ENCODE measurements around the gene HIVEP1. TPM values are rescaled to one million over a fixed set of nuclear protein-coding genes. Genes with fewer than 3 reads are reported as not detected.

Gene HIVEP1
- total RNA-seq, 1 donor from 2014 or later, result 45.4 TPM

- H3K4me3 ChIP-seq (ENCODE audit: low read depth, low read length), result no peak overlapping the region
- DNase-seq (ENCODE audit: low read depth), result peak; percentile 51
- peaks cover 1% of the 10 kb centered on the region for H3K36me3 ChIP-seq (ENCODE audit: control insufficient read depth, insufficient read depth, low read length)
- H3K27me3 ChIP-seq (ENCODE audit: control insufficient read depth, insufficient read depth, low read length), result no peaks in the 10 kb centered on the region
- TF ChIP-seq CTCF (IDR thresholded peaks at IDR 0.05; ENCODE audit: insufficient read depth, low read length, poor library complexity, severe bottlenecking), result no peak
Observed at GRCh38 chr6:12014027-12014872, 2.1 kb downstream of the HIVEP1 start.

GRCh38 chr6:12014873-12015149 is 2.7 kb downstream of the HIVEP1 start:
- no peak for TF ChIP-seq CTCF (IDR thresholded peaks at IDR 0.05; ENCODE audit: insufficient read depth, low read length, poor library complexity, severe bottlenecking)
- H3K27me3 ChIP-seq (ENCODE audit: control insufficient read depth, insufficient read depth, low read length), result no peaks in the 10 kb centered on the region
- DNase-seq (ENCODE audit: low read depth), result no peak

GRCh38 chr6:12017263-12017662 is 5.2 kb downstream of the HIVEP1 start:
- Histone ChIP-seq H3K36me3 (ENCODE audit: control insufficient read depth, insufficient read depth, low read length) (peaks cover 1% of the 10 kb centered on the region), H3K27me3 (ENCODE audit: control insufficient read depth, insufficient read depth, low read length) (no peaks in the 10 kb centered on the region), H3K4me3 (ENCODE audit: low read depth, low read length) (no peak overlapping the region)
- no peak for TF ChIP-seq CTCF (IDR thresholded peaks at IDR 0.05; ENCODE audit: insufficient read depth, low read length, poor library complexity, severe bottlenecking)
- no peak for DNase-seq (ENCODE audit: low read depth)

More at GRCh38 chr6:12014873-12015149, 2.7 kb downstream of the HIVEP1 start:
- Histone ChIP-seq H3K4me3 (ENCODE audit: low read depth, low read length) (no peak overlapping the region), H3K36me3 (ENCODE audit: control insufficient read depth, insufficient read depth, low read length) (peaks cover 1% of the 10 kb centered on the region)

GRCh38 chr6:12017876-12018401 is 5.8 kb downstream of the HIVEP1 start:
- H3K4me3 ChIP-seq (ENCODE audit: low read depth, low read length), result no peak overlapping the region
- no peak for DNase-seq (ENCODE audit: low read depth)
- peaks cover 1% of the 10 kb centered on the region for H3K36me3 ChIP-seq (ENCODE audit: control insufficient read depth, insufficient read depth, low read length)
- no peak for TF ChIP-seq CTCF (IDR thresholded peaks at IDR 0.05; ENCODE audit: insufficient read depth, low read length, poor library complexity, severe bottlenecking)
- H3K27me3 ChIP-seq (ENCODE audit: control insufficient read depth, insufficient read depth, low read length), result no peaks in the 10 kb centered on the region

GRCh38 chr6:12020187-12020791 is 8.2 kb downstream of the HIVEP1 start:
- TF ChIP-seq CTCF (IDR thresholded peaks at IDR 0.05; ENCODE audit: insufficient read depth, low read length, poor library complexity, severe bottlenecking), result no peak
- Histone ChIP-seq H3K27me3 (ENCODE audit: control insufficient read depth, insufficient read depth, low read length) (no peaks in the 10 kb centered on the region), H3K4me3 (ENCODE audit: low read depth, low read length) (no peak overlapping the region), H3K36me3 (ENCODE audit: control insufficient read depth, insufficient read depth, low read length) (no peaks in the 10 kb centered on the region)
- DNase-seq (ENCODE audit: low read depth), result no peak
